Measurements from ENCODE around the gene SGMS1.

- TF ChIP-seq YY1 (IDR thresholded peaks at IDR 0.05; ENCODE audit: insufficient read depth, insufficient read length), result no peak
- TF ChIP-seq ZNF274 (IDR thresholded peaks at IDR 0.05; ENCODE audit: low read depth, low read length), result no peak
These were observed 227.9 kb downstream of the SGMS1 start for GRCh38 chr10:50395851-50396250.

All from NT2/D1 (cell line).